GM19328 (cell line): Measurements from ENCODE around the gene SUPT4H1.

Experiments used
- ATAC-seq: cut with Tn5 transposase; IDR thresholded peaks from one replicate; pipeline ENCODE4 v1.9.1; 2021; ENCODE audit warnings: mild to moderate bottlenecking, moderate library complexity; ENCODE audit not compliant: unreplicated experiment

The SUPT4H1 gene

DNA sequence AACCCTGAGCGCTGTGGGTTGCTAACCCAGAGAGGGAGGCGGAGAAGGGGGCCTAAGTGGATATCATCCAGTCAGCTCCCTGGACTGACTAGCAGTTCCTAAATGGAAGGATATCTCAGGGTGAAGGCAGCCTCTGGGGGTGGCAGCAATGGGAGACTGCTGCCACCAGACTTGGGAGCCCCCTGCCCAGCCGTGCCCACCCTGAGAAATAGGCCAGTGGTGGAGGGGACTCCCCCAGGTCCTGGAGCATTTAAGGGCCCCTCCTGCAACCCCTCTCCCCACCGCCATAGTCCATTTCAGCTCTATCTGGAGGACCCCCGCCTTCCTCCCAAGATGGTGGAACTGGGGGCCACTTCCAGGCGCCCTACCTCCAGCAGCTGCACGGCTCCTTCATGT is 31.8 kb downstream of the SUPT4H1 start:
- ATAC-seq: no peak

- ATAC-seq: no peak
These were observed 32.5 kb downstream of the SUPT4H1 start for GRCh38 chr17:58319173-58320162.

- no peak for ATAC-seq
These were observed 33.3 kb downstream of the SUPT4H1 start for GRCh38 chr17:58318627-58319172.

DNA sequence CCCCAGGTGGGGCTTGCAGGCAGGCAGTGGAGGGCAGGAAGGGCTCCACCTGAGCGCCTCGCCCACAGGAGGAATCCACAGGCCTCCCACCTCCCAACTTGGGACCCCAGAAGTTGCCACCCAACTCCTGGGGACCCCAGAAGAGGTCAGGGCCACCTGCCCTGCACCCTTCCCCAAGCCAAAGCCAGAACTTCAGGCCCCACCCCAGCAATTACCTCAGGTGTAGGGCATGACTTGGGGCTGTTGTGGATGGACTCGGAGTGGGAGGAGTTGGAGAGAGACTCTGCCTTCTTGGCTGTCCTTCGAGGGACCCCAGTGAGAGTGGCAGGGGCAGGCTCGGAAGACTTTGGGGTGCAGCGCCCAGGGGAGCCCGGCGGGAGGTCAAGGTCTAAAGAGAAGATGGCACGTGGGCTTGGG is 33.9 kb downstream of the SUPT4H1 start:
- ATAC-seq: no peak

- ATAC-seq: no peak
These were observed 34.5 kb downstream of the SUPT4H1 start for GRCh38 chr17:58317421-58318064.

DNA sequence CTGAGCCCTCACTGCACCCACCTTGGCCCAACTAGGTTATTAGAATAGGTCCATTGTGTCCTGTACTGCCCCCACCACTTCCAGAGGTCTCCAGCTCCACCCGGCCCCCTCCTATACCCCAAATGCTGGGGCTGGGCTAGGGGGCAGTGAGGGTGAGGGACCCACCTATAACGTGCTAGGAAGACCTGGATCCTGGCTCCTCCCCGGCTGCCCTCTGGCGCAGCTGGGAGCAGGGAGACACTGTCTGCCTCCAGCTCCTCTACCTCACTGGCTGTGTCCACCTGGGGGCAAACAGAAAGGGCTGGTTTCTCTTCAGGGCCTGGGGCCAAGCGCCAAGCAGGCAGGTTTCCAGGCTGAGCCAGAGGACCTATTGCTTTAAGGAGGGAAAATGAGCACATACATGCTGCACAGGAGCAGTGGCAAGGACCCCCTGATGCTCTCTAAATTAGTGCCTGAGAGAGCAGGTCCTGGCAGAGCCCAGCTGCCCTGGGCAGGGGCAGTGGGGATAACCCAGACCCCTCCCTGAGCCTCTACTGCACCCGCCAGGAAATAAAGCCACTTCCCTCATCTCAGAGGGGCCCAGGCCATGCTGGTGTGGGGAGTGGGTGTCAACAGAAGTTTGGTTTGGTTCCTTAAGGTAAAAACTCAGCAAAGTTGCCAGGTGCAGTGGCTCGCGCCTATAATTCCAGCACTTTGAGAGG is 35.6 kb downstream of the SUPT4H1 start:
- no peak for ATAC-seq

GRCh38 chr17:58315750-58316149 is 36.3 kb downstream of the SUPT4H1 start:
- no peak for ATAC-seq

GRCh38 chr17:58315281-58315711 is 36.7 kb downstream of the SUPT4H1 start:
- ATAC-seq: no peak

DNA sequence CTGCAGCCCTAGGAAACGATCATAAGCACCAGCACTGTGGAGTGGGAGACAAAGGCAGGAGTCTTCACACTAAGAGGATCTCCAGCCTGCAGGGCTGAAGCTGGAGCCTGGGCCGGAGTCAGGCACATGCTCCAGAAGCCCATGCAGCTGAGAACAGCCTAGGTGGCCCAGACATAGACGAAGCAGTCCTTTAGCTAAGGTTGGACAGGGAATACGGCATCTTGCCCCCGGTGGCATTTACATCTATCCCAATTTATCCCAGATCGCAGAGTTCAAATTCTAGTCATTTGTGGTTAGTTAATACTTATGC is 37.3 kb downstream of the SUPT4H1 start:
- no peak for ATAC-seq

DNA sequence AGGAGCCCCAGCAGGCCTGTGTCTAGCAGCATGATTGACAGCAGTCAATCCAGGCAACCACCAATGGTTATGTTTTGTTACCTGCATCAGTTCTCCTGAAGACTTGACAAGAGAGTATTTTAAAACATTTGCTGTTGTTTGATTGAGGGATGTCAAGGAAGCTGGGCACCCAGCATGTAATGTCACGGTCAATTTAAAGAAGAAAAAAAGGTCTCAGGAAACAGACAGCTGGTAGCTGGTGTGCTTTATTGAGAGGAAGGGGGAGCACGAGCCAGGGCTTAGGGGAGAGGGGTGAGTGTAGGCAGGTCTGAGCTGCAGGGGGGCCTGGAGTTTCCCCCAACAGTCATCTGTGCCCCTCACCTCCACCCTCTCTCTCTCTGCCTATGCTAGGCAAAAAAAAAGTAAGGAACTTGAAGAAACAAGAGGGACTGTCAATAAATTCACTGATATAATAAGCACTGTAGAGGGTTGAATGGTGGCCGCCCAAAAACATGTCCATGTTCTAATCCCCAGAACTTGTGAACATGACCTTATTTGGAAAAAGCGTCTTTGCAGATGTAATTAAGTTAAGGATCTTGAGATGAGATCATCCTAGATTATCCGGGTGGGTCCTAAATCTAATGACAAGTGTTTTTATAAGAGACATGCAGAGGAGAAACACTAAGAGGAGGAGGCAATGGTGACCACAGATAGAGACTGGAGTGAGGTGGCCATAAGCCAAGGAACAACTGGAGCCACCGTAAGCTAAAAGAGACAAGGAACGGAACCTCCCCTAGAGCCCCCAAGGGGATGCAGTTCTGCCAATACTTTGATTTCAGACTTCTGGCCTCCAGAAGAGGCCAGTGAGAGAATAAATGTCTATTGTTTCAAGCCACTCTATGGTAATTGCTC is 37.9 kb downstream of the SUPT4H1 start:
- ATAC-seq: no peak

GRCh38 chr17:58312829-58313228 is 39.2 kb downstream of the SUPT4H1 start:
- ATAC-seq: no peak

- no peak for ATAC-seq
These were observed 39.9 kb downstream of the SUPT4H1 start for GRCh38 chr17:58312021-58312630.

- no peak for ATAC-seq
These were observed 40.5 kb downstream of the SUPT4H1 start for GRCh38 chr17:58311429-58311894.

- ATAC-seq: no peak
These were observed 41.2 kb downstream of the SUPT4H1 start for GRCh38 chr17:58310511-58311428.

- no peak for ATAC-seq
These were observed 42.1 kb downstream of the SUPT4H1 start for GRCh38 chr17:58309918-58310259.

- no peak for ATAC-seq
These were observed 42.8 kb downstream of the SUPT4H1 start for GRCh38 chr17:58308985-58309917.

- no peak for ATAC-seq
These were observed 43.6 kb downstream of the SUPT4H1 start for GRCh38 chr17:58308173-58308984.
